HFFc6 (cell line): ENCODE measurements around the gene LRP1B. TPM values are rescaled to one million over a fixed set of nuclear protein-coding genes. Genes with fewer than 3 reads are reported as not detected.

Experiments
- DNase-seq: peaks from one replicate; pipeline ENCODE4 v3.0.0-alpha.2; 2018
- H3K27ac Mint-ChIP-seq: 2 replicates; pipeline ENCODE4 v1.8.0; 2020; ENCODE audit warnings: mild to moderate bottlenecking, mixed read lengths
- H3K27me3 Mint-ChIP-seq: 2 replicates; pipeline ENCODE4 v1.8.0; 2021; ENCODE audit warnings: mild to moderate bottlenecking, moderate library complexity, mixed read lengths; ENCODE audit not compliant: insufficient read depth
- H3K36me3 Mint-ChIP-seq: 2 replicates; pipeline ENCODE4 v1.8.0; 2021; ENCODE audit warnings: low read depth, mixed read lengths
- H3K4me1 Mint-ChIP-seq: 2 replicates; pipeline ENCODE4 v1.8.0; 2020; ENCODE audit warnings: low read depth, mixed read lengths
- H3K4me3 Mint-ChIP-seq: 2 replicates; pipeline ENCODE4 v1.8.0; 2020; ENCODE audit warnings: mild to moderate bottlenecking, moderate library complexity, mixed read lengths
- H3K9me3 Mint-ChIP-seq: 2 replicates; pipeline ENCODE4 v1.8.0; 2020; ENCODE audit warnings: mild to moderate bottlenecking, mixed read lengths
- total RNA-seq, 6 experiments: library from RNA; stranded (reverse); fragmentation: NEBNext Ultra II Directional; extraction: Animal tissue kit (Norgen Biotek cat#: 25700); gene quantifications; 2 replicates in 1 of 6; 3 replicates in 5 of 6; pipeline ENCODE4 v1.2.3, GENCODE V29; 2021
- TF ChIP-seq, protein P1 (sequence below): fragments of 200-600 bp; sonication (generic); IDR thresholded peaks from 2 replicates; pipeline ENCODE4 v1.5.0; 2021; ENCODE audit warnings: antibody characterized with exemption, mild to moderate bottlenecking

LRP1B gene
- total RNA-seq, 6 experiments from 2014 or later: not detected

DNA sequence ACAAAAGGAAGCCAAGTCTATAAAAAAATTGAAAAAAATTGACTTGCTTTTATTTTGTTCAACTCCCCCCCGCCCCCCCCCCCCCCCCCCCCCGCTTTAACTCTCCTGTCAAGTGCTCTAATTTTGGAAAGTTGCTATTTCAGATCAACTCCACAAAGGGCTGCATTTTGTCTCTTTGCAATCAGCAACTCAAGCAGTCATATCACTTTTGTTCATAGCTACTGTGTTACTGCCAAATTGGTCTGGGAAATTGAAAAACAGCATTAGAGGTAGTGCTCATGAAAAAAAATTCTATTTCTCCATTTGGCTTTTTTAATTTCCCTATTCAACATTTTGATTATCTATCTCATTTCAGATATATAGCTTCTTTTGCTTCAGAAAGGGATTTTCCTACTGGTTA, 531.8 kb downstream of the LRP1B start:
- Mint-ChIP-seq H3K4me1 (no peaks in the 10 kb centered on the region), H3K27ac (no peak overlapping the region), H3K4me3 (no peak overlapping the region), H3K27me3 (no peaks in the 10 kb centered on the region), H3K36me3 (no peaks in the 10 kb centered on the region), H3K9me3 (peaks cover 19% of the 10 kb centered on the region)
- no peak for DNase-seq
- TF ChIP-seq, protein P1, sequence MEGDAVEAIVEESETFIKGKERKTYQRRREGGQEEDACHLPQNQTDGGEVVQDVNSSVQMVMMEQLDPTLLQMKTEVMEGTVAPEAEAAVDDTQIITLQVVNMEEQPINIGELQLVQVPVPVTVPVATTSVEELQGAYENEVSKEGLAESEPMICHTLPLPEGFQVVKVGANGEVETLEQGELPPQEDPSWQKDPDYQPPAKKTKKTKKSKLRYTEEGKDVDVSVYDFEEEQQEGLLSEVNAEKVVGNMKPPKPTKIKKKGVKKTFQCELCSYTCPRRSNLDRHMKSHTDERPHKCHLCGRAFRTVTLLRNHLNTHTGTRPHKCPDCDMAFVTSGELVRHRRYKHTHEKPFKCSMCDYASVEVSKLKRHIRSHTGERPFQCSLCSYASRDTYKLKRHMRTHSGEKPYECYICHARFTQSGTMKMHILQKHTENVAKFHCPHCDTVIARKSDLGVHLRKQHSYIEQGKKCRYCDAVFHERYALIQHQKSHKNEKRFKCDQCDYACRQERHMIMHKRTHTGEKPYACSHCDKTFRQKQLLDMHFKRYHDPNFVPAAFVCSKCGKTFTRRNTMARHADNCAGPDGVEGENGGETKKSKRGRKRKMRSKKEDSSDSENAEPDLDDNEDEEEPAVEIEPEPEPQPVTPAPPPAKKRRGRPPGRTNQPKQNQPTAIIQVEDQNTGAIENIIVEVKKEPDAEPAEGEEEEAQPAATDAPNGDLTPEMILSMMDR: no peak

DNA sequence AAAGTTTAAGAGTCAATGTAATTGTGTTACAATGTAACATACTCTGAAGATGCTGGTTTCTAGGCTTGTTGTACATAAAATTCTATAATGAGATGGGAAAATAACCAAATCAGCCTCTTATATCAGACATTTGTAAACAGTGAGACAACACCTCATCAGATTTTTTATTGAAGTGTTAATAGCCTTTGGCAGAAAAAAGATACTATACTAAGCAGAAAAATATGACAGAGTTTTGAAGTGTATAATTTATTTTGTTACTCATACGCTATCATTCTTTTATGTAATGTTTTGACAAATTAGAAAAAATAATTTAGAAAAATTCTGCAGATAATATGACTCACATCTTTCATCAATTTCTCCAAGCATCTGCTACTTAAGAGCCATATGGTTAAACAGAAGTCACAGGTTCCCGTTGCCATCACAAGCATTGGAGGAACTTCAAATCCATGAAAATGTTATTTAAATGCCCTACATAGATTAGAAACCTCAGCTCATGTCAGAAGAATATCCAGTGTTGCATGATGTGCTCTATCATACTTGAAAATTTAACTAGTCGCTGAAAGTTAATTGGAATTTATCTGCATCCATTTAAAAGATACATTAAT, 535.4 kb downstream of the LRP1B start:
- no peak for DNase-seq
- Mint-ChIP-seq H3K4me1 (no peaks in the 10 kb centered on the region), H3K27me3 (no peaks in the 10 kb centered on the region), H3K36me3 (no peaks in the 10 kb centered on the region), H3K27ac (no peak overlapping the region), H3K9me3 (peaks cover 34% of the 10 kb centered on the region), H3K4me3 (no peak overlapping the region)
- TF ChIP-seq, protein P1: no peak

DNA sequence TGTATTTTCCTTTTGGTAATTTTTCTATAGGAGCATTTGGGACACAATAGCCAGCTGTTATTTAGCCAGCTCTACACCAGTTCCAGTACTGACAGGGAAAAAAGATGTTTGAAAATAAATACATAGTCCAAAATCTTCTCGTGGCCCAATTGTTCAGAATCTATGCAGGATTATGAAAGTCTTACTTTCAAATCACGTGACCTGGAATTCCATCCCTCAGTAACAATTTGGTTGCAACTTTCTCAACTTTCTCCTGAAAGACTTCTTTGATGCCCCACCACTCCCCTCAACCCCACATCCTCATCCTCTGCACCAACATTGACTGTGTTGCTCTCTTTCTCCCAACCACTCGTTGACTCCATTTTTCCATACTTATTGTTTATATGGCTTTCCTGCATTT, 539.0 kb downstream of the LRP1B start:
- no peak overlapping the region for H3K4me3 Mint-ChIP-seq

DNA sequence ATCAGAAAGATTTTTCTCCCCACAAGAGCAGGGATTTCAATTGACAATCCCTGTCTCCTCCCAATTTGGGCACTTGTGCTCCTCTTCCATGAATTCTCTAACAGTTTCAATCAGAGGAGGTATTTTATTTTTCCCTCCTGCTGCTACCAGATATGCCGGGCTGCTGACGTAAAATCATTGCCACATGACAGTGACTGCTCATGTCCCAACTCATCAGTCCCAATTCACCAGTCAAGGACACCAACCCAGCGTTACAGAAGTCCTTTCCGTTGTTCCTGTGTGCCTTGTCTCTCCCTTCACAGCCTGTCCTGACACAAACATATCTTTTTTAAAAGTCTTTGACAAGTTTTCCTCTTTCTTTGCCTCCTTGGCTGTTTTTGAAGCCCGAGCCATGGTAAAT, 540.2 kb downstream of the LRP1B start:
- Mint-ChIP-seq H3K9me3 (peaks cover 28% of the 10 kb centered on the region), H3K27me3 (no peaks in the 10 kb centered on the region), H3K27ac (no peak overlapping the region), H3K4me3 (no peak overlapping the region), H3K36me3 (no peaks in the 10 kb centered on the region), H3K4me1 (no peaks in the 10 kb centered on the region)
- DNase-seq: no peak
- TF ChIP-seq, protein P1: no peak

More for the DNA sequence above, 539.0 kb downstream of the LRP1B start:
- no peak overlapping the region for H3K27ac Mint-ChIP-seq
- TF ChIP-seq, protein P1: no peak
- no peaks in the 10 kb centered on the region for H3K4me1 Mint-ChIP-seq
- DNase-seq: no peak
- H3K27me3 Mint-ChIP-seq: no peaks in the 10 kb centered on the region
- H3K9me3 Mint-ChIP-seq: peaks cover 28% of the 10 kb centered on the region
- H3K36me3 Mint-ChIP-seq: no peaks in the 10 kb centered on the region

DNA sequence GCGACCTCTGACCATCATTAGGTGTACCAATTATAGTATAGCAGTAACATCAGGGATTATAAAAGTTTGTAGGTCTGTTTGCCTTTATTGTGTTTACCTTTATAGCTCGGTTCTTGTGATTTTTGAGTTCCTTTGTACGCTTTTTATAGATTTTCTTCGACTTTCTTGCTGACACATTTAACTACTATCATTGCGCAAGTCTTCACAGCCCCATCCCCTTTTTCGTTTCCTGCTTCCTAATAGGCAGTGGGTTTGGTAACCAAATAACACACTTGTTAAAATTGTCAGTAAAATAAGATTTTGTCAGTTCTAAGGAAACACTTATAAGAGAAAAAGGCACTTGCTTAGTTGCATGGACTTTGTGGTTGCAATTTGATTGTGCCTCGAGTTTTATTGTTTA, 541.5 kb downstream of the LRP1B start:
- Mint-ChIP-seq H3K4me1 (no peaks in the 10 kb centered on the region), H3K27ac (no peak overlapping the region)

More for the DNA sequence above, 541.5 kb downstream of the LRP1B start:
- Mint-ChIP-seq H3K36me3 (no peaks in the 10 kb centered on the region), H3K4me3 (no peak overlapping the region), H3K9me3 (peaks cover 31% of the 10 kb centered on the region), H3K27me3 (no peaks in the 10 kb centered on the region)
- TF ChIP-seq, protein P1: no peak
- DNase-seq: no peak
